GM21515 (cell line): ENCODE measurements around the gene ADGRB2.

Experiments used
- ATAC-seq: cut with Tn5 transposase; IDR thresholded peaks from one replicate; pipeline ENCODE4 v1.9.1; 2021; ENCODE audit not compliant: unreplicated experiment

The ADGRB2 gene

GRCh38 chr1:31750858-31751510, 13.2 kb downstream of the ADGRB2 start:
- ATAC-seq, result no peak

- ATAC-seq, result no peak
Observed at GRCh38 chr1:31749785-31750735, 14.1 kb downstream of the ADGRB2 start.

- ATAC-seq, result no peak
Observed at GRCh38 chr1:31748365-31748764, 15.8 kb downstream of the ADGRB2 start.

GRCh38 chr1:31747304-31747703, 16.8 kb downstream of the ADGRB2 start:
- no peak for ATAC-seq

- ATAC-seq, result no peak
Observed at GRCh38 chr1:31746687-31747086, 17.5 kb downstream of the ADGRB2 start.

- no peak for ATAC-seq
Observed at GRCh38 chr1:31745946-31746670, 18.0 kb downstream of the ADGRB2 start.

- ATAC-seq, result no peak
Observed at GRCh38 chr1:31745096-31745945, 18.8 kb downstream of the ADGRB2 start.

- peak; percentile 62 for ATAC-seq
Observed at GRCh38 chr1:31744165-31744888, 19.8 kb downstream of the ADGRB2 start.

- no peak for ATAC-seq
Observed at GRCh38 chr1:31742462-31743212, 21.5 kb downstream of the ADGRB2 start.

- no peak for ATAC-seq
Observed at GRCh38 chr1:31739346-31739745, 24.8 kb downstream of the ADGRB2 start.

GRCh38 chr1:31736675-31737074, 27.5 kb downstream of the ADGRB2 start:
- no peak for ATAC-seq

- no peak for ATAC-seq
Observed at GRCh38 chr1:31735571-31735970, 28.6 kb downstream of the ADGRB2 start.

GRCh38 chr1:31734582-31735107, 29.5 kb downstream of the ADGRB2 start:
- ATAC-seq, result no peak

GRCh38 chr1:31733389-31734219, 30.5 kb downstream of the ADGRB2 start:
- no peak for ATAC-seq

GRCh38 chr1:31732751-31733289, 31.3 kb downstream of the ADGRB2 start:
- no peak for ATAC-seq

- ATAC-seq, result no peak
Observed at GRCh38 chr1:31732343-31732742, 31.8 kb downstream of the ADGRB2 start.

- ATAC-seq, result no peak
Observed at GRCh38 chr1:31731049-31731565, 33.0 kb downstream of the ADGRB2 start.
